HepG2 (cell line): ENCODE results near the gene NFS1. TPM values are rescaled to one million over a fixed set of nuclear protein-coding genes. Genes with fewer than 3 reads are reported as not detected.

ENCODE experiments used
- ATAC-seq: fragments of 200-7000 bp; cut with Tn5 transposase; 3 replicates; pipeline ENCODE4 v1.9.1; 2020; ENCODE audit warnings: mild to moderate bottlenecking, moderate library complexity
- BruUV-seq: library from RNA; stranded (reverse); fragments of 400-500 nt; replicated peaks from 2 replicates; lab custom pipeline; 2021; lab: Mats Ljungman, UMichigan
- CTCF ChIA-PET: fragments of 300-600 bp; formaldehyde crosslinking; extraction: SDS; loops from one replicate; lab custom pipeline; 2021; ENCODE audit warnings: low total read pairs, inconsistent platforms, low intra/inter-chr PET ratio; lab: Yijun Ruan, JAX
- POLR2A ChIA-PET: fragments of 350-600 bp; sonication (Branson Sonifier 250); formaldehyde crosslinking; loops from one replicate; lab custom pipeline; 2020; ENCODE audit warnings: antibody characterized with exemption, inconsistent platforms; lab: Yijun Ruan, JAX
- DNase-seq: peaks from one replicate; pipeline ENCODE4 v3.0.0-alpha.2; 2015; ENCODE audit warnings: low spot score
- FAIRE-seq: peaks from 3 replicates; lab custom pipeline; 2011; peaks lifted over from hg19 to GRCh38; lab: Jason Lieb, UNC
- H2AFZ ChIP-seq: one replicate; pipeline ENCODE4 v1.6.1; 2011; ENCODE audit warnings: low read length, inconsistent platforms
- H3K27ac ChIP-seq: fragments of 300-600 bp; 3 replicates; pipeline ENCODE4 v1.8.0; 2011; ENCODE audit warnings: mixed run types, mild to moderate bottlenecking, mixed read lengths, low read length, inconsistent platforms; ENCODE audit not compliant: insufficient read depth; ENCODE audit errors: extremely low read length
- H3K27me3 ChIP-seq, 2 experiments: fragments of 200-600 bp in 1 of 2; 2 replicates in 1 of 2; 3 replicates in 1 of 2; pipeline versions ENCODE4 v1.6.0 to v1.8.0; 2011; ENCODE audit warnings: low read length in 2 of 2, mild to moderate bottlenecking in 2 of 2, moderate library complexity in 2 of 2, inconsistent platforms in 1 of 2; ENCODE audit not compliant: insufficient read depth in 2 of 2, control insufficient read depth in 1 of 2
- H3K36me3 ChIP-seq, 2 experiments: fragments of 200-600 bp in 1 of 2; replicated peaks in 1 of 2; 2 replicates in 1 of 2; 3 replicates in 1 of 2; pipeline versions ENCODE4 v1.5.1 to v1.8.0; 2011; ENCODE audit warnings: low read length in 2 of 2, inconsistent platforms in 1 of 2; ENCODE audit not compliant: insufficient read depth in 2 of 2, control insufficient read depth in 1 of 2
- H3K4me1 ChIP-seq: 2 replicates; pipeline ENCODE4 v1.5.1; 2012; ENCODE audit warnings: low read length, inconsistent platforms; ENCODE audit not compliant: insufficient read depth
- H3K4me2 ChIP-seq: 2 replicates; pipeline ENCODE4 v1.6.0; 2011; ENCODE audit warnings: low read depth, low read length, inconsistent platforms
- H3K4me3 ChIP-seq, 3 experiments: fragments of 200-600 bp in 1 of 3; sonication (generic), shearing (Covaris generic) in 1 of 3; replicated peaks in 1 of 3; 2 replicates each; pipeline ENCODE4 v1.5.1; 2011 to 2016; ENCODE audit warnings: low read length in 3 of 3, inconsistent platforms in 2 of 3, low read depth in 2 of 3, mild to moderate bottlenecking in 2 of 3, control low read depth in 1 of 3, mixed read lengths in 1 of 3; ENCODE audit not compliant: insufficient read depth in 1 of 3
- H3K79me2 ChIP-seq: one replicate; pipeline ENCODE4 v1.6.1; 2011; ENCODE audit warnings: low read length, inconsistent platforms; ENCODE audit not compliant: insufficient read depth
- H3K9ac ChIP-seq: 2 replicates; pipeline ENCODE4 v1.6.0; 2011; ENCODE audit warnings: mild to moderate bottlenecking, low read depth, low read length, inconsistent platforms; ENCODE audit not compliant: insufficient read depth
- H3K9me3 ChIP-seq: 2 replicates; pipeline ENCODE4 v1.5.1; 2012; ENCODE audit warnings: mild to moderate bottlenecking, low read length
- H4K20me1 ChIP-seq: 2 replicates; pipeline ENCODE4 v1.6.0; 2011; ENCODE audit warnings: inconsistent platforms, mild to moderate bottlenecking, low read length, moderate library complexity; ENCODE audit not compliant: insufficient read depth
- LCORL ChIP-seq, 2 experiments: fragments of 450-650 bp in 1 of 2; sonication (generic) in 1 of 2; formaldehyde crosslinking in 1 of 2; IDR thresholded peaks; 2 replicates each; pipeline versions ENCODE4 v1.5.0 to v1.6.1; 2017 to 2020; ENCODE audit warnings: antibody characterized with exemption in 1 of 2, missing genetic modification reagents in 1 of 2
- POLR2AphosphoS2 ChIP-seq: IDR thresholded peaks from 2 replicates; pipeline ENCODE4 v1.6.1; 2011; ENCODE audit warnings: low read depth, low read length, improper control_type of control experiment
- POLR2AphosphoS5 ChIP-seq: IDR thresholded peaks from 2 replicates; pipeline ENCODE4 v1.6.1; 2012; ENCODE audit warnings: low read depth, low read length
- RBFOX2 ChIP-seq: fragments of 200-400 bp; formaldehyde crosslinking; IDR thresholded peaks from 2 replicates; pipeline ENCODE4 v1.6.1; 2017; ENCODE audit warnings: low read depth, mild to moderate bottlenecking, low read length
- RBM22 ChIP-seq: fragments of 200-400 bp; formaldehyde crosslinking; optimal IDR thresholded peaks from 2 replicates; pipeline ENCODE3; 2017; ENCODE audit warnings: mild to moderate bottlenecking, low read length, moderate library complexity
- ZFP36L1 ChIP-seq: sonication (generic); formaldehyde crosslinking; IDR thresholded peaks from 2 replicates; pipeline ENCODE4 v1.8.0; 2022; ENCODE audit warnings: mild to moderate bottlenecking, missing genetic modification reagents, moderate library complexity
- ZNF101 ChIP-seq: sonication (generic); formaldehyde crosslinking; IDR thresholded peaks from 2 replicates; pipeline ENCODE4 v1.4.0; 2020; ENCODE audit warnings: mild to moderate bottlenecking, low read depth, missing genetic modification reagents, borderline replicate concordance
- ZNF326 ChIP-seq: sonication (generic); formaldehyde crosslinking; IDR thresholded peaks from 2 replicates; pipeline ENCODE4 v1.4.0; 2020; ENCODE audit warnings: missing genetic modification reagents, borderline replicate concordance
- ZNF34 ChIP-seq: sonication (generic); formaldehyde crosslinking; IDR thresholded peaks from 2 replicates; pipeline ENCODE4 v1.4.0; 2020; ENCODE audit warnings: mild to moderate bottlenecking, missing genetic modification reagents, borderline replicate concordance
- ZNF720 ChIP-seq: sonication (generic); formaldehyde crosslinking; IDR thresholded peaks from 2 replicates; pipeline ENCODE4 v1.4.0; 2020; ENCODE audit warnings: missing genetic modification reagents
- ZNF766 ChIP-seq: sonication (generic); formaldehyde crosslinking; IDR thresholded peaks from 2 replicates; pipeline ENCODE4 v1.5.0; 2020; ENCODE audit warnings: missing genetic modification reagents, borderline replicate concordance
- ZNF781 ChIP-seq: sonication (generic); formaldehyde crosslinking; IDR thresholded peaks from 2 replicates; pipeline ENCODE4 v1.5.1; 2020; ENCODE audit warnings: borderline replicate concordance, mild to moderate bottlenecking, missing genetic modification reagents; ENCODE audit errors: not compliant biosample characterization
- WGBS: methylation state at CpG from one replicate; pipeline ENCODE4 v1.1.6; 2017; ENCODE audit warnings: low lambda C conversion rate; 5-methylcytosine and 5-hydroxymethylcytosine counted together
- in situ Hi-C: cut with HindIII; loops from 2 replicates; pipeline ENCODE4 v1.10.0; 2017; ENCODE audit warnings: low pct_unique_long_range_greater_than_20kb; ENCODE audit not compliant: extremely low pct_ligation_motif_present
- intact Hi-C: fragments of 100-400 bp; cut with micrococcal nuclease; formaldehyde crosslinking; loops from one replicate; pipeline ENCODE4 v1.10.0; 2022; ENCODE audit not compliant: unreplicated experiment
- polyA plus RNA-seq, 8 experiments: library from polyadenylated mRNA; depleted of rRNA in 3 of 8; stranded (reverse) in 7 of 8; unstranded in 1 of 8; fragments of >200 nt; fragmentation: Illumina TruSeq in 4 of 8; extraction: Trizol in 4 of 8; gene quantifications; 2 replicates each; pipeline versions ENCODE4 v1.2.1 to v1.2.3, GENCODE V29; 2011 to 2016; ENCODE audit warnings: low read depth in 4 of 8, missing spikeins in 1 of 8, mixed read lengths in 1 of 8; ENCODE audit not compliant: insufficient read depth in 1 of 8
- total RNA-seq, 5 experiments: library from RNA; depleted of rRNA; stranded (reverse); fragments of >200 nt; fragmentation: Illumina TruSeq; extraction: Trizol; gene quantifications; 2 replicates each; pipeline ENCODE4 v1.2.3, GENCODE V29; 2016; ENCODE audit warnings: low read depth in 1 of 5

The NFS1 gene
- total and polyA plus RNA-seq, 2 of the 13 experiments (the other 11 are each of a cell fraction or from before 2014, with no cell fraction given): 65.9 to 88.1 TPM

- Histone ChIP-seq H3K4me1 (peaks cover 5% of the 10 kb centered on the region; the same call in 1 of the 2 replicates), H3K9ac (no peak overlapping the region), H3K36me3 (peaks cover 74 to 94% of the 10 kb centered on the region in 2 experiments), H3K27me3 (no peaks in the 10 kb centered on the region), H4K20me1 (peaks cover 98% of the 10 kb centered on the region), H3K9me3 (no peaks in the 10 kb centered on the region), H3K79me2 (peaks cover 89% of the 10 kb centered on the region), H3K4me3 (no peak overlapping the region), H2AFZ (no peak overlapping the region), H3K27ac (no peak overlapping the region), H3K4me2 (no peak overlapping the region)
- ChIA-PET CTCF (no interaction called here), POLR2A (interaction anchor here (4.6 to 23.6 kb wide), 3 partner anchors 9 to 26 kb away, joined by 38 to 319 read pairs (median 57); partner anchors contain the start of genes NFS1, RBM39 and ROMO1)
- in situ Hi-C loops: no loop called here
- WGBS: 96% methylated on average over 4 of the region's 4 CpGs
- no TSS peak for BruUV-seq
- intact Hi-C loops: no loop called here
- ATAC-seq (no peak), FAIRE-seq (no peak), DNase-seq (no peak)
- TF ChIP-seq ZNF101 (no peak), ZFP36L1 (0 out of 2 replicates have a peak, but pooled peaks have one; percentile 19), POLR2AphosphoS2 (peak; percentile 95; the same call in 1 of the 2 replicates), ZNF34 (CRISPR knock-in tag) (no peak), ZNF781 (CRISPR knock-in tag) (peak; percentile 52), ZNF720 (CRISPR knock-in tag) (no peak), POLR2AphosphoS5 (peak; percentile 58; the same call in 1 of the 2 replicates), ZNF766 (CRISPR knock-in tag) (no peak)
Measured at GRCh38 chr20:35716330-35716729, 17.2 kb upstream of the NFS1 start.

GRCh38 chr20:35715652-35716051 is 16.5 kb upstream of the NFS1 start:
- peaks cover 98% of the 10 kb centered on the region for H4K20me1 ChIP-seq
- peaks cover 72 to 94% of the 10 kb centered on the region in 2 experiments for H3K36me3 ChIP-seq
- 96% methylated on average over 2 of the region's 2 CpGs for WGBS

More at GRCh38 chr20:35715652-35716051, 16.5 kb upstream of the NFS1 start:
- FAIRE-seq: no peak
- intact Hi-C loops (no loop called here), in situ Hi-C loops (no loop called here)
- Histone ChIP-seq H3K4me3 (no peak overlapping the region), H3K27ac (no peak overlapping the region), H3K9ac (no peak overlapping the region), H3K27me3 (no peaks in the 10 kb centered on the region), H3K4me1 (peaks cover 5% of the 10 kb centered on the region; the same call in 1 of the 2 replicates), H2AFZ (no peak overlapping the region), H3K4me2 (no peak overlapping the region), H3K79me2 (peaks cover 90% of the 10 kb centered on the region), H3K9me3 (no peaks in the 10 kb centered on the region)
- no TSS peak for BruUV-seq
- CTCF ChIA-PET: no interaction called here
- DNase-seq: no peak
- POLR2A ChIA-PET: interaction anchor here (0.6 to 23.6 kb wide), 3 partner anchors 10 to 149 kb away, joined by 3 to 319 read pairs (median 57); partner anchors contain the start of genes NFS1 and ROMO1
- peak; percentile 4 for ATAC-seq
- TF ChIP-seq POLR2AphosphoS2 (peak; percentile 88), RBM22 (peak; percentile 98), ZNF326 (CRISPR knock-in tag) (no peak), LCORL (IDR thresholded peaks at IDR 0.05) (no peak), LCORL (CRISPR knock-in tag; IDR thresholded peaks at IDR 0.05) (no peak), RBFOX2 (peak; percentile 59; the same call in 1 of the 2 replicates)
